ENCODE results near the gene ITK.

The ITK gene

DNA sequence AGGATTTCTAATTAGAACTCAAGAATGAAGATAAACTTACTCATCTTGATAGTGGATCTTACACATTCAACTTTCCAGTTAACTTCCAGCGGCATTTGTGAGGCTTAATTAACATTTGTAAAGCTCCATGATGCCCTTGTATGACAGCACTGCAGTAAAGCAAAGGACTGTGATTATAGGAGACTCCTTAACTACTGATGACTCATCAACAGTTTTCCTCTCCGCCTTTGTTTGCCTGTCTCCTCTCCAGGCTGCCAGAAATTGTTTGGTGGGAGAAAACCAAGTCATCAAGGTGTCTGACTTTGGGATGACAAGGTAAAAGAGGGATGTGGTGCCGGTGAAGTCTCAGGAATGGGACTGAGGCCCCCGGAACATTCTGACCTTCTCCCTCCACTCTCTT is 64.8 kb downstream of the ITK start:
- Histone ChIP-seq H3F3A (ENCODE audit: insufficient read depth) (no peaks in the 10 kb centered on the region), H3K9me2 (replicated peaks; ENCODE audit: insufficient read depth, low read length) (no peaks in the 10 kb centered on the region), H2AFZ (ENCODE audit: low read depth, low read length, severe bottlenecking) (no peak overlapping the region), H3K27me3 (ENCODE audit: low read length) (no peaks in the 10 kb centered on the region), H3K36me3 (ENCODE audit: low read length) (no peaks in the 10 kb centered on the region), H4K20me1 (ENCODE audit: low read depth, low read length) (no peaks in the 10 kb centered on the region), H3K4me2 (ENCODE audit: low read depth, low read length, poor library complexity, severe bottlenecking) (no peak overlapping the region), H3K27ac (ENCODE audit: low read depth, low read length) (no peak overlapping the region), H3K9ac (ENCODE audit: low read length) (no peak overlapping the region), H3K4me3 (ENCODE audit: insufficient read depth, low read length, poor library complexity, severe bottlenecking) (no peak overlapping the region), H3K9me3 (ENCODE audit: insufficient read depth, low read length) (no peaks in the 10 kb centered on the region), H3K79me2 (ENCODE audit: insufficient read depth, low read length) (no peaks in the 10 kb centered on the region)
- TF ChIP-seq CTCF (IDR thresholded peaks at IDR 0.05; ENCODE audit: insufficient read depth, low read length, poor library complexity, severe bottlenecking) (no peak), EZH2phosphoT487 (conservative IDR thresholded peaks at IDR 0.05; ENCODE audit: low read length) (no peak)

DNA sequence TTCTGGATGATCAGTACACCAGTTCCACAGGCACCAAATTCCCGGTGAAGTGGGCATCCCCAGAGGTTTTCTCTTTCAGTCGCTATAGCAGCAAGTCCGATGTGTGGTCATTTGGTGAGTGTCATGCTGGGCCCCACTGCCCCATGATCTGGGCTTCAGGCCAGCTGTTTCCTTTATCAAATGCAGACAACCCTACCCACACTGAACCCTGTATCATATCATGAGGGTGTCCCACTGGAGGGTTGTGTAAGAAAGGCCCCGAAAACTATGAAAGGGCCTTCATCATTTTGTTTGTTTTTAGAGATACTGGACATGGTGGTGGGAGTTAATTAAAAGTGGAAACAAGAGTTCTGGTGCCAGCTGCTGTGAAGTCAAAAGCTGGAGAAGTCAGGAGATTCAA is 65.2 kb downstream of the ITK start:
- Histone ChIP-seq H3K27me3 (ENCODE audit: low read length) (no peaks in the 10 kb centered on the region), H3K4me3 (ENCODE audit: insufficient read depth, low read length, poor library complexity, severe bottlenecking) (no peak overlapping the region), H3K9ac (ENCODE audit: low read length) (no peak overlapping the region), H3K9me2 (replicated peaks; ENCODE audit: insufficient read depth, low read length) (no peaks in the 10 kb centered on the region), H3K36me3 (ENCODE audit: low read length) (no peaks in the 10 kb centered on the region), H3K9me3 (ENCODE audit: insufficient read depth, low read length) (no peaks in the 10 kb centered on the region), H3K27ac (ENCODE audit: low read depth, low read length) (no peak overlapping the region), H4K20me1 (ENCODE audit: low read depth, low read length) (no peaks in the 10 kb centered on the region), H3F3A (ENCODE audit: insufficient read depth) (no peaks in the 10 kb centered on the region), H2AFZ (ENCODE audit: low read depth, low read length, severe bottlenecking) (no peak overlapping the region), H3K4me2 (ENCODE audit: low read depth, low read length, poor library complexity, severe bottlenecking) (no peak overlapping the region), H3K79me2 (ENCODE audit: insufficient read depth, low read length) (no peaks in the 10 kb centered on the region)
- TF ChIP-seq EZH2phosphoT487 (conservative IDR thresholded peaks at IDR 0.05; ENCODE audit: low read length) (no peak), CTCF (IDR thresholded peaks at IDR 0.05; ENCODE audit: insufficient read depth, low read length, poor library complexity, severe bottlenecking) (no peak)

GRCh38 chr5:157247267-157247666 is 66.6 kb downstream of the ITK start:
- no peaks in the 10 kb centered on the region for H3K27me3 ChIP-seq (ENCODE audit: low read length)
- H3K9ac ChIP-seq (ENCODE audit: low read length), result no peak overlapping the region
- H4K20me1 ChIP-seq (ENCODE audit: low read depth, low read length), result no peaks in the 10 kb centered on the region
- TF ChIP-seq CTCF (IDR thresholded peaks at IDR 0.05; ENCODE audit: insufficient read depth, low read length, poor library complexity, severe bottlenecking) (no peak), EZH2phosphoT487 (conservative IDR thresholded peaks at IDR 0.05; ENCODE audit: low read length) (no peak)
- H3K36me3 ChIP-seq (ENCODE audit: low read length), result no peaks in the 10 kb centered on the region
- no peak overlapping the region for H3K4me2 ChIP-seq (ENCODE audit: low read depth, low read length, poor library complexity, severe bottlenecking)
- no peaks in the 10 kb centered on the region for H3K79me2 ChIP-seq (ENCODE audit: insufficient read depth, low read length)
- H3K27ac ChIP-seq (ENCODE audit: low read depth, low read length), result no peak overlapping the region
- no peak overlapping the region for H2AFZ ChIP-seq (ENCODE audit: low read depth, low read length, severe bottlenecking)
- no peaks in the 10 kb centered on the region for H3K9me2 ChIP-seq (replicated peaks; ENCODE audit: insufficient read depth, low read length)
- no peaks in the 10 kb centered on the region for H3F3A ChIP-seq (ENCODE audit: insufficient read depth)
- no peaks in the 10 kb centered on the region for H3K9me3 ChIP-seq (ENCODE audit: insufficient read depth, low read length)
- H3K4me3 ChIP-seq (ENCODE audit: insufficient read depth, low read length, poor library complexity, severe bottlenecking), result no peak overlapping the region

Data from SU-DHL-6 (cell line).